Mesenteric fat pad (tissue), 1 donor: ENCODE measurements around the gene MPPED1. TPM values are rescaled to one million over a fixed set of nuclear protein-coding genes. Genes with fewer than 3 reads are reported as not detected.
A peak's percentile ranks its signal among the peaks of the same experiment; 100 is the strongest.

ENCODE experiments used
- DNase-seq: peaks from one replicate; pipeline ENCODE4 v3.0.0-alpha.2; 2020; ENCODE audit warnings: low spot score
- total RNA-seq: library from RNA; stranded (reverse); fragmentation: NEBNext Ultra II Directional; extraction: Animal tissue kit (Norgen Biotek cat#: 25700); gene quantifications from one replicate; pipeline ENCODE4 v1.2.1, GENCODE V29; 2021
- donor health status: DM: yes; HTN: yes; CAD: no.

MPPED1 gene
- total RNA-seq, 1 donor from 2014 or later: not detected

GRCh38 chr22:43539572-43540528 lies 128.0 kb downstream of the MPPED1 start:
- DNase-seq: peak; percentile 86

- peak; percentile 9 for DNase-seq
Measured at GRCh38 chr22:43540529-43540923, 128.7 kb downstream of the MPPED1 start.

- DNase-seq: peak; percentile 20
Measured at GRCh38 chr22:43541022-43541421, 129.2 kb downstream of the MPPED1 start.

- DNase-seq: peak; percentile 68
Measured at GRCh38 chr22:43541462-43542407, 129.9 kb downstream of the MPPED1 start.

- peak; percentile 72 for DNase-seq
Measured at GRCh38 chr22:43542681-43543521, 131.1 kb downstream of the MPPED1 start.

- DNase-seq: peak; percentile 73
Measured at GRCh38 chr22:43543522-43544288, 131.9 kb downstream of the MPPED1 start.

GRCh38 chr22:43544289-43544673 lies 132.5 kb downstream of the MPPED1 start:
- DNase-seq: peak; percentile 39

- DNase-seq: peak; percentile 11
Measured at GRCh38 chr22:43546186-43546585, 134.4 kb downstream of the MPPED1 start.

- DNase-seq: peak; percentile 86
Measured at GRCh38 chr22:43550024-43550620, 138.3 kb downstream of the MPPED1 start.

- peak; percentile 41 for DNase-seq
Measured at GRCh38 chr22:43550672-43551071, 138.9 kb downstream of the MPPED1 start.

- DNase-seq: peak; percentile 76
Measured at GRCh38 chr22:43553451-43554258, 141.8 kb downstream of the MPPED1 start.

GRCh38 chr22:43554259-43554636 lies 142.4 kb downstream of the MPPED1 start:
- peak; percentile 6 for DNase-seq

GRCh38 chr22:43554694-43555365 lies 143.0 kb downstream of the MPPED1 start:
- DNase-seq: peak; percentile 68

- DNase-seq: peak; percentile 75
Measured at GRCh38 chr22:43555561-43556515, 144.0 kb downstream of the MPPED1 start.
